K562 (cell line): ENCODE measurements around the gene KIF26B. TPM values are rescaled to one million over a fixed set of nuclear protein-coding genes. Genes with fewer than 3 reads are reported as not detected.

Experiments
- DIDO1 ChIP-seq: fragments of 450-650 bp; IDR thresholded peaks from 2 replicates; pipeline ENCODE4 v1.6.1; 2016; ENCODE audit warnings: low read depth, missing biosample characterization, missing genetic modification characterization
- FOXM1 ChIP-seq, 2 experiments: fragments of 450-650 bp in 1 of 2; sonication (generic) in 1 of 2; formaldehyde crosslinking in 1 of 2; IDR thresholded peaks; 2 replicates each; pipeline versions ENCODE4 v1.6.1 to v1.9.0; 2017 to 2022; ENCODE audit warnings: low read depth in 2 of 2, mild to moderate bottlenecking in 2 of 2, missing genetic modification reagents in 1 of 2, moderate library complexity in 1 of 2
- HNRNPH1 ChIP-seq: fragments of 200-400 bp; formaldehyde crosslinking; optimal IDR thresholded peaks from 2 replicates; pipeline ENCODE3; 2017; ENCODE audit warnings: low read depth, mild to moderate bottlenecking, low read length, moderate library complexity
- ILK ChIP-seq: fragments of 450-650 bp; IDR thresholded peaks from 2 replicates; pipeline ENCODE4 v1.6.1; 2016; ENCODE audit warnings: missing genetic modification characterization, low read depth, mild to moderate bottlenecking, missing compliant biosample characterization, moderate library complexity, borderline replicate concordance
- LARP7 ChIP-seq: fragments of 450-650 bp; IDR thresholded peaks from 2 replicates; pipeline ENCODE4 v1.6.1; 2016
- PHF8 ChIP-seq: fragments of 200-600 bp; sonication (generic); IDR thresholded peaks from 2 replicates; pipeline ENCODE4 v1.6.1; 2012; ENCODE audit warnings: mixed run types, mild to moderate bottlenecking, inconsistent platforms, low read length, moderate library complexity, borderline replicate concordance
- POU5F1 ChIP-seq: fragments of 150-350 bp; IDR thresholded peaks from 2 replicates; pipeline ENCODE4 v1.6.1; 2014; ENCODE audit warnings: borderline replicate concordance, low read length, low read depth, mild to moderate bottlenecking; ENCODE audit not compliant: partially characterized antibody
- PYGO2 ChIP-seq: fragments of 450-650 bp; IDR thresholded peaks from 2 replicates; pipeline ENCODE4 v1.6.1; 2016; ENCODE audit warnings: mild to moderate bottlenecking, missing genetic modification characterization, moderate library complexity, missing compliant biosample characterization
- RUNX1 ChIP-seq: sonication (generic); IDR thresholded peaks from 2 replicates; pipeline ENCODE4 v1.6.1; 2016; ENCODE audit warnings: antibody characterized with exemption, low read depth
- SAFB2 ChIP-seq: fragments of 200-400 bp; formaldehyde crosslinking; IDR thresholded peaks from 2 replicates; pipeline ENCODE4 v1.6.1; 2018; ENCODE audit warnings: borderline replicate concordance, low read length, low read depth, moderate library complexity; ENCODE audit not compliant: severe bottlenecking
- TAF15 ChIP-seq: fragments of 200-400 bp; formaldehyde crosslinking; IDR thresholded peaks from 2 replicates; pipeline ENCODE4 v1.6.1; 2017; ENCODE audit warnings: mild to moderate bottlenecking, low read depth, low read length, moderate library complexity
- TFE3 ChIP-seq: fragments of 450-650 bp; formaldehyde crosslinking; IDR thresholded peaks from 2 replicates; pipeline ENCODE4 v1.4.0; 2020; ENCODE audit warnings: mild to moderate bottlenecking, mixed read lengths
- ZBED1 ChIP-seq: IDR thresholded peaks from 2 replicates; pipeline ENCODE4 v1.6.1; 2014
- ZNF277 ChIP-seq: fragments of 250-450 bp; sonication (Bioruptor Pico); IDR thresholded peaks from 2 replicates; pipeline ENCODE4 v1.8.0; 2022; ENCODE audit warnings: inconsistent platforms, mild to moderate bottlenecking, moderate library complexity, borderline replicate concordance
- polyA plus RNA-seq, 8 experiments: library from polyadenylated mRNA; depleted of rRNA in 4 of 8; stranded (reverse) in 5 of 8; unstranded in 3 of 8; fragments of >200 nt; fragmentation: Nextera tagmentation in 2 of 8; fragmentation: Illumina TruSeq in 1 of 8; extraction: Ambion mirVana in 2 of 8; extraction: Trizol in 1 of 8; gene quantifications; 2 replicates each; pipeline versions ENCODE4 v1.2.1 to v1.2.3, GENCODE V29; 2011 to 2014; ENCODE audit warnings: inconsistent platforms in 1 of 8, missing spikeins in 1 of 8
- total RNA-seq, 7 experiments: library from RNA; depleted of rRNA in 6 of 7; stranded (reverse); fragments of >200 nt in 6 of 7; fragmentation: Illumina TruSeq in 2 of 7; extraction: Trizol in 2 of 7; gene quantifications; 2 replicates each; pipeline versions ENCODE4 v1.2.1 to v1.2.3, GENCODE V29; 2011 to 2021; ENCODE audit warnings: low replicate concordance in 1 of 7
- TF ChIP-seq, protein P1 (sequence below): sonication (generic); IDR thresholded peaks from 2 replicates; pipeline ENCODE4 v1.6.1; 2016
- TF ChIP-seq, protein P2 (sequence below): fragments of 450-650 bp; IDR thresholded peaks from one replicate; pipeline ENCODE4 v1.6.1; 2018; ENCODE audit warnings: mild to moderate bottlenecking, moderate library complexity; ENCODE audit not compliant: partially characterized antibody
- TF ChIP-seq, protein P3 (sequence below): fragments of 450-650 bp; formaldehyde crosslinking; IDR thresholded peaks from 2 replicates; pipeline ENCODE4 v1.4.0; 2022; ENCODE audit warnings: missing genetic modification characterization

KIF26B gene
- total and polyA plus RNA-seq, 9 of the 15 experiments (the other 6 are each of a cell fraction or from before 2014, with no cell fraction given) = 0.02 to 0.08 (median 0.03) TPM; not detected in 6

DNA sequence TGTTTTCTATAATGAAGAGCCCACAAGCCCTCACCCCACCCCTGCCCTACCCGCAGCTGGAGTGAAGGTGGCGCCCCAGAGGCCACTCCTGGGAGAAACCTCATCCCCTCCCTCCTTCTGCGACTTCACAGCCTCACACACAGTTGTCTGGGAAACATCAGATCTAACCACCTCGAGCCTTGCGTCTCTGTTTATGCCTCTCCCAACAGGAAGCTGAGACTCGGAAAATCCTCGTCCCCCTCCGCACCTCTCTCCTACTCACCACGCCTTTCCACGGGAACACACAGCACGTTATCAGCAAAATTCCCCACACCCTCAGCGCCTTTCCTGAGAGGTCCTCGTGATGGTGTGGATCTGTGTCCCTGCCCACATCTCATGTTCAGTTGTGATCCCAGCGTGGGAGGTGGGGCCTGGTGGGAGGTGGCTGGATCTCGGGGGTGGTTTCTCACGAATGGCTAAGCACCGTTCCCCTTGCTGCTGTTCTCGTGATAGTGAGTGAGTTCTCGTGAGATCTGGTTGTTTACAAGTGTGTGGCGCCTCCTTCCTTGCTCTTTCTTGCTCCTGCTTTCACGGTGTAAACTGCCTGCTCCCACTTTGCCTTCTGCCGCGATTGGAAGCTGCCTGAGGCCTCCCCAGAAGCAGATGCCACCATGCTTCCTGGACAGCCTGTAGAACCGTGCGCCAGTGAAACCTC, 190.6 kb downstream of the KIF26B start (continued):
- TF ChIP-seq PHF8 = peak; percentile 30; the same call in 1 of the 2 replicates
- TF ChIP-seq DIDO1 (tag) = peak; percentile 72
- TF ChIP-seq FOXM1 (IDR thresholded peaks at IDR 0.05; ENCODE audit: low read depth) = no peak
- TF ChIP-seq FOXM1 (CRISPR knock-in tag; IDR thresholded peaks at IDR 0.05; ENCODE audit: low read depth) = no peak
- TF ChIP-seq, protein P1, sequence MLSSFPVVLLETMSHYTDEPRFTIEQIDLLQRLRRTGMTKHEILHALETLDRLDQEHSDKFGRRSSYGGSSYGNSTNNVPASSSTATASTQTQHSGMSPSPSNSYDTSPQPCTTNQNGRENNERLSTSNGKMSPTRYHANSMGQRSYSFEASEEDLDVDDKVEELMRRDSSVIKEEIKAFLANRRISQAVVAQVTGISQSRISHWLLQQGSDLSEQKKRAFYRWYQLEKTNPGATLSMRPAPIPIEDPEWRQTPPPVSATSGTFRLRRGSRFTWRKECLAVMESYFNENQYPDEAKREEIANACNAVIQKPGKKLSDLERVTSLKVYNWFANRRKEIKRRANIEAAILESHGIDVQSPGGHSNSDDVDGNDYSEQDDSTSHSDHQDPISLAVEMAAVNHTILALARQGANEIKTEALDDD = peak; percentile 35; the same call in 1 of the 2 replicates
- TF ChIP-seq, protein P2, sequence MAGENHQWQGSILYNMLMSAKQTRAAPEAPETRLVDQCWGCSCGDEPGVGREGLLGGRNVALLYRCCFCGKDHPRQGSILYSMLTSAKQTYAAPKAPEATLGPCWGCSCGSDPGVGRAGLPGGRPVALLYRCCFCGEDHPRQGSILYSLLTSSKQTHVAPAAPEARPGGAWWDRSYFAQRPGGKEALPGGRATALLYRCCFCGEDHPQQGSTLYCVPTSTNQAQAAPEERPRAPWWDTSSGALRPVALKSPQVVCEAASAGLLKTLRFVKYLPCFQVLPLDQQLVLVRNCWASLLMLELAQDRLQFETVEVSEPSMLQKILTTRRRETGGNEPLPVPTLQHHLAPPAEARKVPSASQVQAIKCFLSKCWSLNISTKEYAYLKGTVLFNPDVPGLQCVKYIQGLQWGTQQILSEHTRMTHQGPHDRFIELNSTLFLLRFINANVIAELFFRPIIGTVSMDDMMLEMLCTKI = no peak
- no peak for TF ChIP-seq HNRNPH1
- no peak for TF ChIP-seq SAFB2
- TF ChIP-seq ZBED1 = no peak
- no peak for TF ChIP-seq RUNX1
- TF ChIP-seq, protein P3, sequence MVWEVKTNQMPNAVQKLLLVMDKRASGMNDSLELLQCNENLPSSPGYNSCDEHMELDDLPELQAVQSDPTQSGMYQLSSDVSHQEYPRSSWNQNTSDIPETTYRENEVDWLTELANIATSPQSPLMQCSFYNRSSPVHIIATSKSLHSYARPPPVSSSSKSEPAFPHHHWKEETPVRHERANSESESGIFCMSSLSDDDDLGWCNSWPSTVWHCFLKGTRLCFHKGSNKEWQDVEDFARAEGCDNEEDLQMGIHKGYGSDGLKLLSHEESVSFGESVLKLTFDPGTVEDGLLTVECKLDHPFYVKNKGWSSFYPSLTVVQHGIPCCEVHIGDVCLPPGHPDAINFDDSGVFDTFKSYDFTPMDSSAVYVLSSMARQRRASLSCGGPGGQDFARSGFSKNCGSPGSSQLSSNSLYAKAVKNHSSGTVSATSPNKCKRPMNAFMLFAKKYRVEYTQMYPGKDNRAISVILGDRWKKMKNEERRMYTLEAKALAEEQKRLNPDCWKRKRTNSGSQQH (CRISPR knock-in tag) = 0 out of 2 replicates have a peak, but pooled peaks have one; percentile 65
- TF ChIP-seq TAF15 = no peak
- no peak for TF ChIP-seq ZNF277
- no peak for TF ChIP-seq ILK (tag)
- no peak for TF ChIP-seq TFE3
- no peak for TF ChIP-seq POU5F1
- 0 out of 2 replicates have a peak, but pooled peaks have one; percentile 28 for TF ChIP-seq PYGO2 (tag)
- TF ChIP-seq LARP7 = no peak
